GM10847 (cell line): ENCODE data around the gene CMTM4.

Experiments
- POLR2A ChIP-seq: IDR thresholded peaks from 2 replicates; pipeline ENCODE4 v1.6.1; 2011; ENCODE audit not compliant: insufficient read length; ENCODE audit errors: extremely low read depth

CMTM4 gene

GRCh38 chr16:66637806-66638205 lies 58.7 kb downstream of the CMTM4 start:
- no peak for TF ChIP-seq POLR2A

GRCh38 chr16:66636199-66636598 lies 60.3 kb downstream of the CMTM4 start:
- TF ChIP-seq POLR2A = no peak

- TF ChIP-seq POLR2A = no peak
These were observed 61.1 kb downstream of the CMTM4 start for GRCh38 chr16:66635406-66635805.

GRCh38 chr16:66634527-66635196 lies 61.9 kb downstream of the CMTM4 start:
- no peak for TF ChIP-seq POLR2A

GRCh38 chr16:66629856-66630255 lies 66.7 kb downstream of the CMTM4 start:
- TF ChIP-seq POLR2A = no peak

- no peak for TF ChIP-seq POLR2A
These were observed 72.8 kb downstream of the CMTM4 start for GRCh38 chr16:66623755-66624154.

- TF ChIP-seq POLR2A = no peak
These were observed 73.7 kb downstream of the CMTM4 start for GRCh38 chr16:66622863-66623262.

- TF ChIP-seq POLR2A = no peak
These were observed 74.6 kb downstream of the CMTM4 start for GRCh38 chr16:66621973-66622372.

- no peak for TF ChIP-seq POLR2A
These were observed 76.1 kb downstream of the CMTM4 start for GRCh38 chr16:66620429-66620795.

GRCh38 chr16:66619534-66620428 lies 76.8 kb downstream of the CMTM4 start:
- no peak for TF ChIP-seq POLR2A

- no peak for TF ChIP-seq POLR2A
These were observed 77.8 kb downstream of the CMTM4 start for GRCh38 chr16:66618588-66619375.

- no peak for TF ChIP-seq POLR2A
These were observed 78.8 kb downstream of the CMTM4 start for GRCh38 chr16:66617728-66618127.

- TF ChIP-seq POLR2A = no peak
These were observed 79.5 kb downstream of the CMTM4 start for GRCh38 chr16:66617010-66617434.

- TF ChIP-seq POLR2A = no peak
These were observed 80.0 kb downstream of the CMTM4 start for GRCh38 chr16:66616592-66616991.

- TF ChIP-seq POLR2A = no peak
These were observed 80.4 kb downstream of the CMTM4 start for GRCh38 chr16:66616169-66616568.
